Activated CD4-positive, alpha-beta T cell treated with anti-CD3 and anti-CD28 coated beads, Interleukin-2, amount 50 U/mL, for 1 hour (primary cell): ENCODE measurements around the gene NARF.
"Not testable (repeated sequence)": the region's sequence is repeated elsewhere in the genome, so short reads cannot be mapped to it uniquely, and the experiment has no call there.

ENCODE experiments used
- DNase-seq: peaks from one replicate; pipeline ENCODE4 v3.0.0-alpha.2; 2020

Gene NARF

DNA sequence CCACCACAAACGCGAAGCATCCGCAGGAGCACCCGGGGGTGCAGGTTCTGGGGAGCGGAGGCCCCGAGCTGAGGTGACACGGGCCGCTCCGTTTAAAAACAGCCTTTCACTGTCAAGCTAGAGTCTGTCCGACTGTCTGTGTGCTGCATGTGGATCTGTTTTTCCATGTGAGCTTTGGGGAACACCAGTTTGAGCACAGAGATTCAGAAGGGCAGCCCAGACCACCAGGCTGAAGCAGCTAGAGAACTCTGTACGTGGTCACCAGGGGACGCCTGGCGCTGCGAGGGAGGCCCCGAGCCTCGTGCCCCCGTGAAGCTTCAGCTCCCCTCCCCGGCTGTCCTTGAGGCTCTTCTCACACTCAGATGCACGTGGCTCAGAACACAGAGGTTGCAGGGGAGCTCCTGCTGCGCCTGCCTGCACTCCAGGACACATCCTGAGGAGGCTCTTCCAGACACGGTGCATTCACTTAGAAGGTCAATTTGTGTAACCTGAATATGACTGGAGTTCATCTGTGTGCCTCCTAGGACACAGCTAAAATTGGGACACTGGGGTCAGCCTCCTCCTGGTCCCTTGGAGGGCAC is 45.3 kb downstream of the NARF start:
- DNase-seq, result no peak

DNA sequence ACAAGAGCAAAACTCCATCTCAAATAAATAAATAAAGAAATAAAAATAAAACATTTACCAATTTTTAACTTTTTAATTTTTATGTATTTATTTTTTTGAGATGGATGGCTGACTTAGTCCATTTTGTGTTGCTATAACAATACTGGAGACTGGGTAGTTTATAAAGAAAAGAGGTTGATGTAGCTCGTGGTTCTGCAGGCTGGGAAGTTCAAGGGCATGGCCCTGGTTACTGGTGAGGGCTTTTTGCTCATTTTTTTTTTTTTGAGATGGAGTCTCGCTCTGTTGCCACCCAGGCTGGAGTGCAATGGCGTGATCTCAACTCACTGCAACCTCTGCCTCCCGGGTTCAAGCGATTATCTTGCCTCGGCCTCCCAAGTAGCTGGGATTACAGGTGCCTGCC is 46.8 kb downstream of the NARF start:
- DNase-seq, result no peak

DNA sequence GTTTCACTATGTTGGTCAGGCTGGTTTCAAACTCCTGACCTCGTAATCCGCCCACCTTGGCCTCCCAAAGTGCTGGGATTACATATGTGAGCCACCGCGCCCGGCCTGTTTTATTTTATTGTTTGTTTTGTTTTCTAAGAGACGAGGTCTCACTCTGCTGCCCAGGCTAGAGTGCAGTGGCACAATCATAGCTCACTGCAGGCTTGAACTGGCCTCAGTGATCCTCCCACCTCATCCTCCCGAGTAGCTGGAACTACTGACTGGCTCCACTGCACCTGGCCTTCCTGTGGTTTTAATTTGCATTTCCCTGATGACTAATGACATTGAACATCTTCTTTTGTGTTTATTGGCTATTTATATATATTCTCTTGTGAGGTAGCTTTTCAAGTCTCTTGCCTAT is 47.9 kb downstream of the NARF start:
- not testable (repeated sequence) for DNase-seq

DNA sequence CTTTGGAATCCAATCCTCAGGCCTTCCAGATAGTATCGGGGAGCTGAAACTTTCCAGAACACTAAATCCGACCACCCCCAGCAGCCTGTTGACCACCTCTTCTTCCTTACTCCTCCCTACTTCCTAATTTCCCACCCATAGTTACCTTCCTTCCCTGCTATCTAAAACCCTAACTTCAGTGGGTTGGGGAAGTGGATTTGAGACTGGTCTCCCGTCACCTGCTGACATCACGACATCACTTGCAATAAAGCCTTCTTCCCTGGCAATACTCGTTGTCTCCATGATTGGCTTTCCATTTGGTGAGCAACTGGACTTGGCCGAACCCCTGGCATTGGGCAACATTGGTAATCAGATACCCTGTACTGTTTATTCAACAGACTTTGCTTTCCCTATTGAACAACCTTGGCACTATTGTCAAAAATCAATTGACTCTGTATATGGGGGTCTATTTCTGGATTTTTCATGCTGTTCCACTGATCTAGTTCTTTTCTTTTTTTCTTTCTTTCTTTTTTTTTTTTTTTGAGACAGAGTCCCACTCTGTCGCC is 49.2 kb downstream of the NARF start:
- DNase-seq, result no peak

DNA sequence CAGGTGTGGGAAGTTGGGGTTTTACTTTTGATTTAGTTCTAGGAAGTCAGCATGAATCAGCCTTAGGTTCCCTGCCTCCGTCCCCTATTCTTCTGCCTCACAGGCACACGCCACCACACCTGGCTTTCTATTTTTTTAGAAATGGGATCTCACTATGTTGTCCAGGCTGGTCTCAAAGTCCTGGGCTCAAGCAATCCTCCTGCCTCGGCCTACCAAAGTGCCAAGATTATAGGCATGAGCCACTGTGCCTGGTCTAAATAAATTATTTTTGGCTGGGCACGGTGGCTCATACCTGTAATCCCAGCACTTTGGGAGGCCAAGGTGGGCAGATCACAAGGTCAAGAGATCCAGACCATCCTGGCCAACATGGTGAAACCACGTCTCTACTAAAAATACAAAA is 53.1 kb downstream of the NARF start:
- DNase-seq, result not testable (repeated sequence)

DNA sequence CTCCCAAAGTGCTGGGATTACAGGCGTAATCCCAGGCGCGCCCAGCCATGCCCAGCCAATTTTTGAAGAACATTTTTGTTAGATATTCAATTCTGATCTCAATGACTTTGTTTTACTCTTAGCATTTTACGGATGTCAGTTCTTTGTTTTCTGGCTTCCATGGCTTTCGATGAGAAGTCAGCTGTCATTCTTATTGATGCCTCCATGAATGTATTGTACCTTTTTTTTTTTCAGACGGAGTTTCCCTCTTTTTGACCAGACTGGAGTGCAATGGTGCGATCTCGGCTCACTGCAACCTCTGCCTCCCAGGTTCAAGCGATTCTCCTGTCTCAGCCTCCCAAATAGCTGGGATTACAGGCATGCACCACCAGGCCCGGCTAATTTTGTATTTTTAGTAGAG is 55.3 kb downstream of the NARF start:
- not testable (repeated sequence) for DNase-seq

DNA sequence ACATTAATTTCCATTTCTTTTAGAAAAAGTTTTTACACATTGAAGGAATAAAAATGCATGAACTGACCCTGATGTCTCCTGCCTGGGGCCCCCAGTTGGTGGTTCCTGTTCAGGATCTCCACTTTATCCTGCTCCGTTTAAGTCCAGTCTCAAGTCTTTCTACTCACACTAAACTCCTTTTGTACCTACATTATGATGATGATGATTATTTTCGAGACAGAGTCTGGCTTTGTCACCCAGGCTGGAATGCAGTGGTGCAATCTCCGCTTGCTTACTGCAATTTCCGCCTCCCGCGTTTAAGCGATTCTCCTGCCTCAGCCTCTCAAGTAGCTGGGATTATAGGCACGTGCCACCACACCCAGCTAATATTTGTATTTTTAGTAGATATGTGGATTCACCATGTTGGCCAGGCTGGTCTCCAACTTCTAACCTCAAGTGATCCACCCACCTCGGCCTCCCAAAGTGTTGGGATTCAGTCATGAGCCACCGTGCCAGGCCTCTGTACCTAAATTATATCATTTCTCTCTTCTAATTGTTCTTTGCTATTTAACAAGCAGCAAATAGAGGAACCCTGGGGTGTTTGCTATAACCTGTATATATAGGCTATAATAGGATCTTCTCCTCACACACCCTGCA is 58.8 kb downstream of the NARF start:
- DNase-seq, result no peak

DNA sequence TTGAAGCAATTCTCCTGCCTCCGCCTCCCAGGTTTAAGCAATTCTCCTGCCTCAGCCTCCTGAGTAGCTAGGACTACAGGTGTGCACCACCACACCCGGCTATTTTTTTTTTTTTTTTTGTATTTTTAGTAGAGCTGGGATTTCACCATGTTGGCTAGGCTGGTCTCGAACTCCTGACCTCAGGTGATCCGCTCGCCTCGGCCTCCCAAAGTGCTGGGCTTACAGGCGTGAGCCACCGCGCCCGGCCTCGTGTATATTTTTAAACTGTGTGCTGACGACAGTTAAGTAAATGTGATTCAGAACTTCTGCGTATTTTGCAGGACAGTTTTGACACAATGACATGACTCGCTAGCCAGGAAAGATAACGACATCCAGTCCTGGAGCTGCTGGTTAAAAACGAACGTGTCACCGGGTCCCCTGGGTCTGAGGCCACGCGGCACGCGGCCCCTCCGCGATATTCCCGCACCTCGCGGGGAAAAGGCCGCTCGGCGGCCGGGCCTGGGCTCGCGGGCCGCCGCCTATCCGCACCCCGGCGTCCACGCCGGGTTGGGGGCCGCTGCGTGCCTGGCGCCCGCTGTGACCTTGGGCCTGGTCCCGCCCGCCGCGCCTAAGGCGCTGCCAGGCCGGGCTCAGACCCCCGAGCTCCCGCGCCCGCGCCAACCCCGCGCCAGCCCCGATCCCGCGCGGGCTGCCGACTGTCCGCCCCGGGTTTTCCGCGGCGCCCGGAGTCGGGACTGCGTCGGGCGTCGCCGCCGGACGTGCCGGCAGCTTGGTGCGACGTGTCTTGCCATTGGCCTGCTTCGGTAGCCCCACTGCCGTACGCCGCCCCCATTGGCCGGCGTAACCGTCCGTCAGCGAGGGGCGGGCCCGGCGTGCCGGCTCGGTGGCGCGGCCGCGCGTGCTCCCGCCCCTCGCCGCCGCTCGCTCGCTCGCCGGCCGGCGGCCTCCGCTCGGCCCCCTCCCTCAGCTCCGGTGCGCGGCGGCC is 60.6 kb downstream of the NARF start, which contains the start of gene FOXK2:
Gene FOXK2, plus strand, starts transcription at position 907 of the 985 bp plus-strand sequence. CDS start 157 bp downstream, outside the sequence.
- DNase-seq, result peak; percentile 89

DNA sequence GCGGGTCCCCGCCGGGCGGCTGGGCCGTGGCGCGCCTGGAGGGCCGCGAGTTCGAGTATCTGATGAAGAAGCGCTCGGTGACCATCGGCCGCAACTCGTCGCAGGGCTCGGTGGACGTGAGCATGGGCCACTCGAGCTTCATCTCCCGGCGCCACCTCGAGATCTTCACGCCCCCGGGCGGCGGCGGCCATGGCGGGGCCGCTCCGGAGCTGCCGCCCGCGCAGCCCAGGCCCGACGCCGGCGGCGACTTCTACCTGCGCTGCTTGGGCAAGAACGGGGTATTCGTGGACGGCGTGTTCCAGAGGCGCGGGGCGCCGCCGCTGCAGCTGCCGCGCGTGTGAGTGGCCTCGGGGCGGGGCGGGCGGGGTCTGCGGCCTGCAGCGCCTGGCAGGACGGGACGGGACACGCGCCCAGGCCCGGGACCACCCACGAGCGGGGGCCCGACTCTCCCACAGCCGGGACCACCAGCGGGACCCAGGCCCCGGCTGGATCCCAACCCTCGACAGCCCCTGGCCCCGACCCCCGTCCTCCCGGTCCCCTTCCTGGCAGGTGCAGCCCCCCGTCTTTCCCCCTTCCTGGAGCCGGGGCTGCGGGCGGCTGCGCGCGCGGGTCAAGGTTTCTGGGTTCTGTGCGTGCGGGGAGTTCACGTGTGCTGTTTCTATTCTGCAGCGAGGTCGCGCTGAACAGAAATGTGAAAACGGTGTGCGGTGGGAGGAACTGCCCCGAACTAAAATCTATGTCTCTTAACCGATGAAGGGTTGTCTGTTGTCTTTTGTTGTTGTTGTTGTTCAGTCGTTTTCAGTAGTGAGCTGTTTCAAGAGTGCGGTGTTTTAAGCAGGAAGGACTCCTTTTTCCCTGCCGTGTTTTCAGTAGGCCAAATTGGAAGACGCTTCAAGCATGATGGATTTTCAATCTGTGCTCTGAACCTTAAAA is 61.7 kb downstream of the NARF start:
- peak; percentile 33 for DNase-seq

DNA sequence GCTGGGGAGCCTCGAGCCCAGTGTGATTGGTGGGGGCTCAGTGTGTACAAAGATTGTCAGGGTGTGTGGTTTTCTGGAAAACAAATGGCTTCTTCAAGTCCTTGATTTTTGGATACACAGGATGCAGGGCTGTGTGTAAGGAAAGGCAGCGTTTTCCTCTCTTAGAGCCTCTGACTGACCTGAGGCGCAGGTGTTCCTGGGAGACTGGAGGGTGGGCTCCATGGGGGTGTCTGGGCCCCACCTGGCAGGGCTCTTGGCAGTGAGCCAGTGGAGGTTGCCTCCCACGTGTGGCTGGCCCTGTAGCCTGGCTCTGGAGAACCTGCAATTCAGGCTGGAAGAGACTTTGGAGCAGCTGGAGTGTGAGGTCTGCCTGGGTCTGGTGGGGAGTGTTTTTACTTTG is 66.0 kb downstream of the NARF start:
- no peak for DNase-seq

DNA sequence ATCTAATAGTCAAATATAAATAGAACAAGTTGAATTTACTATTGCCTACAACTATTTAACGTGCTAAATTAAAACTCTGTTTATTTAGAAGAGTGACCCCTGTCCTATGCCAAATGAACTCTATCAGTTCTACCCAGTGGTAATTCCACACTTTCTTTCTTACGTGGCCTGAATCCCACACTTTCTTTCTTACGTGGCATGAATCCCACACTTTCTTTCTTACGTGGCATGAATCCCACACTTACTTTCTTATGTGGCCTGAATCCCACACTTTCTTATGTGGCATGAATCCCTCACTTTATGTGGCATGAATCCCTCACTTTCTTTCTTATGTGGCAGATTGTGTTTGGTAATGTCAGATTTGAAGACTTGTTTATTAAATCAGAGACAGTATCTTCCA is 67.2 kb downstream of the NARF start:
- no peak for DNase-seq

DNA sequence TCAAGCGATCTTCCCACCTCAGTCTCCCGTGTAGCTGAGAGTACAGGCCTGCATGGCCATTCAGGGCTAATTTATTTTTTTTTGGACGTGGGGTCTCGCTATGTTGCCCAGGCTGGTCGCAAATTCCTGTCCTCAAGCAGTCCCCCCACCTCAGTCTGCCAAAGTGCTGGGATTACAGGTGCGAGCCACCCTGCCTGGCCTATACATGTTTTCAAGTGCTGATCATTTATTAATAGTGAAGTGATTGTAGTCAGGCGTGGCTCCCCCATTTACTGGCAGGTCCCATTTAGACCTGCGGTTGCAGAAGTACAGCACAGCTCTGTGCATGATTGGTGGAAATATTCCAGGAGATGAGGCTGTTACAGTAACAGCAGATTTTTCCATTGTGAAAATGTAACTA is 69.4 kb downstream of the NARF start:
- DNase-seq, result no peak

DNA sequence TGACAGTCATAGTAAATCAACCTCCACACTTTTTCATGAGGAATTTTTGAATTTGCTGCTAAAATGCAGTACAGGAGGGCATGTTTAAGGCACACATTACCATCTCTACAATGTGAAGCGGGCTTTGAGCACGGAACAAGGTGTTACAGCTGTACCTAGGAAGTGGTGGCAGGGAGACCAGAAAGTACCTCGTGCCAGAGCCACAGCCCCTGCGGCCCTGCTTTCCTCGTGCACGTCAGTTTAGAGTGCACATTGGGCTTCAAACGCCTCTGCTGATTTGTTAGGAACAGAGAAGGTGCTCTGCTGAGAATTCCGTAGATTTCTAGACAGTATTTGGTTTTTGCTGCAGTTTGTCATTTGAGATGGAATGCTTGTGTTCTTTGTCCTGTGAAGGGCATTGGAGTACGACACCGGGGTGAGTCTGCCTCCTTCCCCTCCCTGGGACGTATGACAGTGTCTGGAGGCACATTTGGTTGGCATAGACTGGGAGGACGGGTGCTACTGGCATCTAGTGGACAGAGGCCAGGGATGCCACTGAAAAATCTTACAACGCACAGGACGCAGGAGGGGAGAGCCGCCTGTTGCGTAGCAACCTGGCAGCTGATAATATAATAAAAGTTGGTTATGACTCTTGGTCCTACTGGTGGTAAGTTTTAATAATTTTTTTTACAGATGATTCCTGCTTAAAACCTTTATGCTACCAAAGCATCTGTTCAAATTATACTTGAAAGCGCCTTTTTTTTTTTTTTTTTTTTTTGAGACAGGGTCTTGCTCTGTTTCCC is 70.1 kb downstream of the NARF start:
- DNase-seq, result no peak

DNA sequence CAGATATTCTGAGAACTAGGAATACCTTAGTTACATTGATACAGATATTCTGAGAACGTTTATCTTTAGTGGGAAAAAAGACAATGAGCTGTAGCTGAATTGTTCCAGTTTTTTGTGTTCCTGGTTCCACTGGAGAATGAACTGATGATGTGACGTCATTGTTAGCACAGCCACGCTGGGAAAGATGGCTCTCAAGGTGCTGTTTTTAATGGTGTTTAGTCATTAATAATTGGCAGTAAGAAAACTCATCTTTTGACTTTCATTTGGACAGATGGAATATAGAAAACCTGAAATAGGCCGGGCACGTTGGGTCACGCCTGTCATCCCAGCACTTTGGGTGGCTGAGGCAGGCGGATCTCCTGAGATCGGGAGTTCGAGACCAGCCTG is 71.4 kb downstream of the NARF start:
- no peak for DNase-seq

DNA sequence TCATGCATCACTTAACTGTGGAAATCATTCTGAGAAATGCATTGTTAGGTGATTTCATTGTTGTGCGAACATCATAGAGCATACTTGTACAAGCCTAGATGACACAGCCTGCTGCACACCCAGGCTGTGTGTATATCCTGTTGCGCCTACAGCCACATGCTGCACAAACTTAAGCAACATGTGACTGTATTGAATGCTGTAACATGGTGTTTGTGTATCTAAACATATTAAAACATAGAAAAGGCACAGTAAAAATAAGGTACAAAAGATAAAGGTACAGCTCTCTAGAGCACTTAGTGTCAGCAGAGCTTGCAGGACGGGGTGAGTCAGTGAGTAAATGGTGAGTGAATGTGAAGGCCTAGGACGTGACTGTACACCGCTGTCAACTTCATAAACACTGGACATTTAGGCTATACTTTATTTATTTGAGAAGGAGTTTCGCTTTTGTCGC is 72.9 kb downstream of the NARF start:
- DNase-seq, result no peak

DNA sequence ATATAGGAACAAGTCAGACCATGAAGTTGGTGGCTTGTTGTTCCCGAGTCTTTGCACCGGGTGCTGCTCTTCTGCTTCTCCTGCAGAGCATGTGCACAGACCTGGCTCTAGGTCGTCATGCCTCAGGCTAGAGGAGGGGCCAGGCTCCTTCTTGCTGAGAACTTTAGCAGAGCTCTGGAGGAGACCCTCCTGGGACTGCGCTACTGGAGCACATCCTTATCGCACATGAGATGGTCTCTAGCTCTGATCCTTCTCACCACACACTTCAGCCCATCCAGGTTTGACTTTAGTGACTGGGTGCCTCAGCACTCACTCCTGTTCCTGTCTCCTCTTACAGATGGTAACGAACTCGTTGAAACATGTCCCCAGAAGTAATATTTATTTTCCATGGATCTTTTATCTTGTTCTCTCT is 75.9 kb downstream of the NARF start:
- no peak for DNase-seq

DNA sequence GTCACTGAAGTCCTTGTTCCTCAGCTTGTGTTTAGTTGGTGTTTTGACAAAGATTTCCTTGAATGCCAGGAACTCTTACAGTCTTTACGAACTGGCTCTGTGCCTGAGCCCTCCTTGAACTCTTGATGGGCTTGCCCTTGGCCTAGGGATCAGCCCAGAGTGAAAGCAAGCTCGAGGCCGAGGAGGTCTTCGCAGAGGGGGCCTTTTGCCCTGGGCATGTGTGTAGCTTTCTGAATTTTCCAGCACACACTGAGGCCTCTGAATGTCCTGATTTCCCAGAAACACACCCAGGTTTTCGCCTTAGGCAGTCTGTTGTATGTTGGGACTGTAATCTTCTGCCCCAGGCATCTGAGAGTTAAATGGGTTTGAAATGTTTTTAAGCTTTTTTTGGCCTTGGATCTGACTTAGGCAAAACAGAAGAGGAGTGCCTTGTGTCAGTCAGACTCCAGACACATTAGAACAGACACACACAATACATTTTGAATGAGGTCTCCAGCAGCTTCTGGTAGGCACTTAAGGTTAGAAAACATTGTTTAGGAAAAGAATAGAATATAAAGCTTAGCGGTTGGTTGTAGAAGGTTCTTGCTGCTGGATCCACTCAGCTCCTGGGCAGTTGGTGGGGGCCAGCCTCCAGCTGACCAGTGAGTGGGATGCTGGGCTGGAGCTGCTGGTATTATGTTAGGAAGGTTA is 78.1 kb downstream of the NARF start:
- DNase-seq, result no peak

DNA sequence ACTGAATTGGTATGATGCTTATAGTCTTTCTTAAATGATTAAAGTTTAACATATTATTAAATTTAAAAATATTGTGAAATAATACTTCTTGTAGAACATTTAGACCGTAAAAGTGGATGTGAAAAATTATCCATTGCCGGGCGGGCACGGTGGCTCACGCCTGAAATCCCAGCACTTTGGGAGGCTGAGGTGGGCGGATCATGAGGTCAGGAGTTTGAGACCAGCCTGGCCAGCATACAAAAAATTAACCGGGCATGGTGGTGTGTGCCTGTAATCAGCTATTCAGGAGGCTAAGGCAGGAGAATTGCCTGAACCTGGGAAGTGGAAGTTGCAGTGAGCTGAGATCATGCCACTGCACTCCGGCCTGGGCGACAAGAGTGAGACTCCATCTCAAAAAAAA is 78.7 kb downstream of the NARF start:
- DNase-seq, result not testable (repeated sequence)

DNA sequence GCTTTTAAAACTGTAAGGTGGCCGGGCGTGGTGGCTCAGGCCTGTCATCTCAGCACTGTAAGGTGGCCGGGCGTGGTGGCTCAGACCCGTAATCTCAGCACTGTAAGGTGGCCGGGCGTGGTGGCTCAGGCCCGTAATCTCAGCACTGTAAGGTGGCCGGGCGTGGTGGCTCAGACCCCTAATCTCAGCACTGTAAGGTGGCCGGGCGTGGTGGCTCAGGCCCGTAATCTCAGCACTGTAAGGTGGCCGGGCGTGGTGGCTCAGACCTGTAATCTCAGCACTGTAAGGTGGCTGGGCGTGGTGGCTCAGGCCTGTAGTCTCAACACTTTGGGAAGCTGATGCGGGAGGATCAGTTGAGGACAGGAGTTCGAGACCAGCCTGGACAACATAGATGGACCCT is 80.5 kb downstream of the NARF start:
- DNase-seq, result not testable (repeated sequence)
